WTC11 (cell line): ENCODE results near the gene HECTD3. TPM values are rescaled to one million over a fixed set of nuclear protein-coding genes. Genes with fewer than 3 reads are reported as not detected.

Source experiments
- ATAC-seq: fragments of 200-7000 bp; cut with Tn5 transposase; 2 replicates; pipeline ENCODE4 v1.10.0; 2021; ENCODE audit warnings: mild to moderate bottlenecking, moderate library complexity
- Bru-seq: library from RNA; stranded (reverse); fragments of 400-500 nt; gene quantifications from one replicate; lab custom pipeline; 2021; lab: Mats Ljungman, UMichigan
- CTCF ChIA-PET: fragments of 300-600 bp; sonication (Branson Sonifier 250); formaldehyde crosslinking; loops from one replicate; lab custom pipeline; 2021; ENCODE audit warnings: antibody characterized with exemption; lab: Charles Lee
- POLR2A ChIA-PET: fragments of 350-600 bp; sonication (Branson Sonifier 250); formaldehyde crosslinking; loops from one replicate; lab custom pipeline; 2021; ENCODE audit warnings: antibody characterized with exemption; lab: Charles Lee
- DNase-seq: peaks from one replicate; pipeline ENCODE4 v3.0.0; 2021; ENCODE audit warnings: low spot score
- H3K27ac Mint-ChIP-seq: 2 replicates; pipeline ENCODE4 v1.8.0; 2021; ENCODE audit warnings: mixed read lengths
- H3K27me3 Mint-ChIP-seq: 2 replicates; pipeline ENCODE4 v1.8.0; 2021; ENCODE audit warnings: low read depth, mild to moderate bottlenecking, moderate library complexity, mixed read lengths
- H3K36me3 Mint-ChIP-seq: 2 replicates; pipeline ENCODE4 v1.8.0; 2021; ENCODE audit warnings: mixed read lengths
- H3K4me1 Mint-ChIP-seq: 2 replicates; pipeline ENCODE4 v1.8.0; 2022; ENCODE audit warnings: mixed read lengths
- H3K4me3 Mint-ChIP-seq: 2 replicates; pipeline ENCODE4 v1.8.0; 2021; ENCODE audit warnings: mild to moderate bottlenecking, moderate library complexity, mixed read lengths
- H3K9me3 Mint-ChIP-seq: 2 replicates; pipeline ENCODE4 v1.8.0; 2021; ENCODE audit warnings: mixed read lengths
- CBFB ChIP-seq: sonication (generic); formaldehyde crosslinking; IDR thresholded peaks from 2 replicates; pipeline ENCODE4 v1.8.1; 2022; ENCODE audit warnings: mild to moderate bottlenecking, low read depth, missing genetic modification reagents
- GTF2I ChIP-seq: fragments of 250-450 bp; sonication (Bioruptor Pico); conservative IDR thresholded peaks from 2 replicates; pipeline ENCODE4 v1.4.0; 2021; ENCODE audit warnings: mild to moderate bottlenecking
- IRF2 ChIP-seq: sonication (generic); formaldehyde crosslinking; IDR thresholded peaks from 2 replicates; pipeline ENCODE4 v1.8.0; 2022; ENCODE audit warnings: low read depth, missing genetic modification reagents, borderline replicate concordance
- JUN ChIP-seq: sonication (generic); formaldehyde crosslinking; IDR thresholded peaks from 2 replicates; pipeline ENCODE4 v1.8.0; 2023; ENCODE audit warnings: mild to moderate bottlenecking, missing genetic modification reagents
- MYBL2 ChIP-seq: sonication (generic); formaldehyde crosslinking; IDR thresholded peaks from 2 replicates; pipeline ENCODE4 v1.8.1; 2023; ENCODE audit warnings: mild to moderate bottlenecking, moderate library complexity, missing genetic modification reagents
- NR2C2 ChIP-seq: sonication (generic); formaldehyde crosslinking; IDR thresholded peaks from 2 replicates; pipeline ENCODE4 v1.8.0; 2022; ENCODE audit warnings: mild to moderate bottlenecking, missing genetic modification reagents
- NR3C1 ChIP-seq: sonication (generic); formaldehyde crosslinking; conservative IDR thresholded peaks from 2 replicates; pipeline ENCODE4 v1.8.1; 2023; ENCODE audit warnings: low read depth, mild to moderate bottlenecking, missing genetic modification reagents
- PRRX2 ChIP-seq: fragments of 250-450 bp; sonication (Bioruptor Pico); IDR thresholded peaks from 2 replicates; pipeline ENCODE4 v1.8.0; 2021; ENCODE audit warnings: mild to moderate bottlenecking
- RELA ChIP-seq: sonication (generic); formaldehyde crosslinking; IDR thresholded peaks from 2 replicates; pipeline ENCODE4 v1.8.1; 2022; ENCODE audit warnings: missing genetic modification reagents, mild to moderate bottlenecking, borderline replicate concordance
- SMAD3 ChIP-seq: sonication (generic); formaldehyde crosslinking; IDR thresholded peaks from 2 replicates; pipeline ENCODE4 v1.8.0; 2022; ENCODE audit warnings: missing genetic modification reagents, mild to moderate bottlenecking, borderline replicate concordance
- SMAD4 ChIP-seq: sonication (generic); formaldehyde crosslinking; IDR thresholded peaks from 2 replicates; pipeline ENCODE4 v1.8.0; 2022; ENCODE audit warnings: mild to moderate bottlenecking, missing genetic modification reagents
- SOX15 ChIP-seq: fragments of 250-450 bp; sonication (Bioruptor Pico); IDR thresholded peaks from 2 replicates; pipeline ENCODE4 v1.9.0; 2021; ENCODE audit warnings: mild to moderate bottlenecking
- TEAD4 ChIP-seq: sonication (generic); formaldehyde crosslinking; IDR thresholded peaks from 2 replicates; pipeline ENCODE4 v1.8.0; 2022; ENCODE audit warnings: mild to moderate bottlenecking, missing genetic modification reagents
- TP53 ChIP-seq: sonication (generic); formaldehyde crosslinking; IDR thresholded peaks from 2 replicates; pipeline ENCODE4 v1.8.1; 2023; ENCODE audit warnings: mild to moderate bottlenecking, missing genetic modification reagents
- ZNF416 ChIP-seq: fragments of 250-450 bp; sonication (Bioruptor Pico); IDR thresholded peaks from 2 replicates; pipeline ENCODE4 v1.9.0; 2021; ENCODE audit warnings: mild to moderate bottlenecking, inconsistent platforms
- long read RNA-seq, 3 experiments: library from RNA in 1 of 3; library from capped mRNA in 1 of 3; library from polyadenylated mRNA in 1 of 3; unstranded in 2 of 3; stranded (forward) in 1 of 3; transcript quantifications; one replicate each; pipeline ENCODE4 v2.0.0, GENCODE V29; 2021
- total RNA-seq: library from RNA; stranded (reverse); gene quantifications from 3 replicates; pipeline ENCODE4 v1.2.3, GENCODE V29; 2021
- TF ChIP-seq, protein P1 (sequence below): sonication (generic); formaldehyde crosslinking; IDR thresholded peaks from 2 replicates; pipeline ENCODE4 v1.8.1; 2023; ENCODE audit warnings: mild to moderate bottlenecking, moderate library complexity, missing genetic modification reagents
- TF ChIP-seq, protein P2 (sequence below): fragments of 250-450 bp; sonication (Bioruptor Pico); IDR thresholded peaks from 2 replicates; pipeline ENCODE4 v1.9.0; 2021; ENCODE audit warnings: moderate library complexity, mild to moderate bottlenecking, inconsistent platforms, borderline replicate concordance
- TF ChIP-seq, protein P3 (sequence below): fragments of 250-450 bp; sonication (Bioruptor Pico); conservative IDR thresholded peaks from 2 replicates; pipeline ENCODE4 v1.9.0; 2021; ENCODE audit warnings: mild to moderate bottlenecking
- TF ChIP-seq, protein P4 (sequence below): sonication (generic); formaldehyde crosslinking; conservative IDR thresholded peaks from 2 replicates; pipeline ENCODE4 v1.8.1; 2023; ENCODE audit warnings: mild to moderate bottlenecking, low read depth, missing genetic modification reagents, moderate library complexity
- TF ChIP-seq, protein P5 (sequence below): fragments of 250-450 bp; sonication (Bioruptor Pico); IDR thresholded peaks from 2 replicates; pipeline ENCODE4 v1.9.0; 2021; ENCODE audit warnings: mild to moderate bottlenecking
- TF ChIP-seq, protein P6 (sequence below): sonication (generic); formaldehyde crosslinking; IDR thresholded peaks from 2 replicates; pipeline ENCODE4 v1.8.1; 2022; ENCODE audit warnings: low read depth, missing genetic modification reagents, borderline replicate concordance
- TF ChIP-seq, protein P7 (sequence below): sonication (generic); formaldehyde crosslinking; IDR thresholded peaks from 2 replicates; pipeline ENCODE4 v1.8.0; 2023; ENCODE audit warnings: missing genetic modification reagents
- TF ChIP-seq, protein P8 (sequence below): sonication (generic); formaldehyde crosslinking; IDR thresholded peaks from 2 replicates; pipeline ENCODE4 v1.8.0; 2022; ENCODE audit warnings: mild to moderate bottlenecking, missing genetic modification reagents

HECTD3 gene
- total RNA-seq (33.2 to 39.5 TPM (median 35.1 TPM) in 3 replicates), Bru-seq, nascent RNA (percentile 54 among the genes with signal in this experiment)
- long read RNA-seq, experiment 1, transcript HECTD3-202 (21 exons, 3,610 nt) = major isoform, 157 of 204 reads
- long read RNA-seq, experiment 1, transcript HECTD3-205 (6 exons, 2,385 nt) = minor isoform, 5 of 204 reads
- long read RNA-seq, experiment 1, partial matches to known transcripts = 19 of 204 reads
- long read RNA-seq, experiment 1, other reads (novel, unspliced or antisense) = 23 of 204 reads
- long read RNA-seq, experiment 2, transcript HECTD3-202 (21 exons, 3,610 nt) = major isoform, 7 of 24 reads
- long read RNA-seq, experiment 2, partial matches to known transcripts = 9 of 24 reads
- long read RNA-seq, experiment 2, other reads (novel, unspliced or antisense) = 7 of 24 reads
- long read RNA-seq, experiment 3, partial matches to known transcripts = 2 of 2 reads
- long read RNA-seq, experiment 3, other reads (novel, unspliced or antisense) = 0 of 2 reads

DNA sequence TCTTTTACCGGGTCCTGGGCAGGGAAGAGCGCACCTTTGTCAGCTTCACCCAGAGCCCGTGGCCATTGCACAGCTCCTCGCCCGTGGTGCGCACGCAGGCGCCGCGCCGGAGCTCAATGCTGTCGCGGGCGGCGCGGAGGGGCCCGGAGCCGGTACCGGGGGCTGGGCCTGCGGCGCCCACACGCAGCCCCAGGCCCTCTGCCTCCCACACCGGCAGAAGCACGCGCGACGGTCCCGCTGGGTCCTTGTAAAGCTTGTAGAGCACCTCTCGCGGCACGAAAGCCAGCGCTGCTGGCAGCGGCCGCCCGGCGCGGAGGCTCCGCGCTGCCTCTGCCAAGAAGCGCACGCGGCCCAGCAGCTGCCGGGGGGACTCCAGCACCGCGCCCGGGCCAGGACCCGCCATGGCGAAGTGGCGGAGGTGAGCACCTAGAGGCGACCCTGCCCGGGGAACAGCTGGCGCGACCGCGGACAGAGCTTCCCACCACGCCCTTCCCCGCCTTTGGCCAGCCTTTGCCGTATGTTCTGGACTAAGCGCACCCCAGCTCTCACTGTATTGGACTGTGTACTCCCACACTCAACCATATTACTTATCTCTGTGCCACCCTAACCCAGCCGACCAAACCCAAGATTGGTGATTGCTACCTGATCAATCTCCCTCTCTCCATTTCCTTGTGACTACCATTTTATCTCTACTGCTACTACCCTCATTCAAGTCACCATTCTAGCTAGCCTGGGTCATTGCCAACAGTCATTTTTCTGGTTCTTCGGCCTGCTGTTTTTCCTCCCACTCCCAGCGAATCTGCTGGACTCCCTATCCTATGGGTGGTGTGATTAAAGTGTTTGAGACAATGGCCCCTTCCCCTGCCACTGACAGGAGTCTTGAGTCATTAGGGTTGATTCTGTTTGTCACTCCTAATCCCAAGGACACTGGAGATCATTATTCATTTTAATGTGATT lies at the start of gene HECTD3:
Gene HECTD3 (minus strand): TSS at position 470 of the 957 bp plus-strand sequence. CDS start 67 bp downstream, at position 403.
- H3K4me3 Mint-ChIP-seq = peak within 1 kb of the TSS; percentile 79
- CTCF ChIA-PET = interaction anchor here (0.6 to 13.0 kb wide), 23 partner anchors 20 to 481 kb away, joined by 3 to 317 read pairs (median 4); partner anchors contain the start of genes EIF2B3, PLK3 and TESK2
- POLR2A ChIA-PET = interaction anchor here (0.5 to 2.7 kb wide), 19 partner anchors 10 to 329 kb away, joined by 3 to 11 read pairs (median 3); partner anchors contain the start of genes EIF2B3, HPDL, MUTYH and PLK3
- H3K9me3 Mint-ChIP-seq = no peaks in the 10 kb centered on the region
- H3K36me3 Mint-ChIP-seq = peaks cover 2% of the 10 kb centered on the region
- H3K27me3 Mint-ChIP-seq = peaks cover 5% of the 10 kb centered on the region; the same call in 1 of the 2 replicates
- ATAC-seq (peak; percentile 56), DNase-seq (peak; percentile 56)
- peak within 1 kb of the TSS; percentile 77 for H3K27ac Mint-ChIP-seq
- peaks cover 21% of the 10 kb centered on the region for H3K4me1 Mint-ChIP-seq
- TF ChIP-seq SMAD3 (CRISPR knock-in tag) = peak; percentile 62; the same call in 1 of the 2 replicates
- TF ChIP-seq, protein P1, sequence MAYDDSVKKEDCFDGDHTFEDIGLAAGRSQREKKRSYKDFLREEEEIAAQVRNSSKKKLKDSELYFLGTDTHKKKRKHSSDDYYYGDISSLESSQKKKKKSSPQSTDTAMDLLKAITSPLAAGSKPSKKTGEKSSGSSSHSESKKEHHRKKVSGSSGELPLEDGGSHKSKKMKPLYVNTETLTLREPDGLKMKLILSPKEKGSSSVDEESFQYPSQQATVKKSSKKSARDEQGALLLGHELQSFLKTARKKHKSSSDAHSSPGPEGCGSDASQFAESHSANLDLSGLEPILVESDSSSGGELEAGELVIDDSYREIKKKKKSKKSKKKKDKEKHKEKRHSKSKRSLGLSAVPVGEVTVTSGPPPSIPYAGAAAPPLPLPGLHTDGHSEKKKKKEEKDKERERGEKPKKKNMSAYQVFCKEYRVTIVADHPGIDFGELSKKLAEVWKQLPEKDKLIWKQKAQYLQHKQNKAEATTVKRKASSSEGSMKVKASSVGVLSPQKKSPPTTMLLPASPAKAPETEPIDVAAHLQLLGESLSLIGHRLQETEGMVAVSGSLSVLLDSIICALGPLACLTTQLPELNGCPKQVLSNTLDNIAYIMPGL = peak; percentile 72; the same call in 1 of the 2 replicates
- TF ChIP-seq, protein P2, sequence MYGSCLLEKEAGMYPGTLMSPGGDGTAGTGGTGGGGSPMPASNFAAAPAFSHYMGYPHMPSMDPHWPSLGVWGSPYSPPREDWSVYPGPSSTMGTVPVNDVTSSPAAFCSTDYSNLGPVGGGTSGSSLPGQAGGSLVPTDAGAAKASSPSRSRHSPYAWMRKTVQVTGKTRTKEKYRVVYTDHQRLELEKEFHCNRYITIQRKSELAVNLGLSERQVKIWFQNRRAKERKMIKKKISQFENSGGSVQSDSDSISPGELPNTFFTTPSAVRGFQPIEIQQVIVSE (CRISPR knock-in tag) = no peak
- TF ChIP-seq, protein P3, sequence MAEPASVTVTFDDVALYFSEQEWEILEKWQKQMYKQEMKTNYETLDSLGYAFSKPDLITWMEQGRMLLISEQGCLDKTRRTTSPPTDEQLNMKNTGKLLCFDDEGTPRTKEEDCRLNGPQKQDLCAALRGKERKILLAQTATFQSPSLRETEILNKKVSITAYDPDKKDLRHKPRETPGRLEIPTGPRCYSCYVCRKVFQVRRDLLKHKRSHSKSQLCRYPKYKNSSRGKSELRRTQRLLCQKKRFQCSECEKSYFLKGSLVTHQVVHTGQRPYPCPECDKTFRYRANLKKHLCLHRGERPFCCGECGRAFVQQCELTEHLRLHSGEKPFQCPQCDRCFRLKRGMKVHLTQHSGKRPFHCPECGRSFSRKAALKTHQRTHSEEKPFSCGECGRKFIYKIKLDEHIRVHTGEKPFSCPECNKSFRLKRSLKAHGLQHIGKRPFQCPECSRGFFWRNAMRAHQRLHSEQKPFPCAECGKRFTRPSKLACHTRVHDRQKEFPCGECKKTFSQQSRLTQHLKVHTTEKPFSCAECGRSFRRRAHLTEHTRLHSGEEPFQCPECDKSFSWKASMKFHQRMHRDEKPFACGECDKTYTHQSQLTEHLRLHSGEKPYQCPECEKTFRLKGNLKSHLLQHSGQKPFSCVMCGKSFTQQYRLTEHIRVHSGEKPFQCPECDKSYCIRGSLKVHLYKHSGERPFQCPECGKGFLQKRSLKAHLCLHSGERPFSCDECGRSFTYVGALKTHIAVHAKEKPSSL (CRISPR knock-in tag) = no peak
- TF ChIP-seq TEAD4 (CRISPR knock-in tag) = no peak
- no peak for TF ChIP-seq TP53 (CRISPR knock-in tag)
- TF ChIP-seq JUN (CRISPR knock-in tag) = no peak
- TF ChIP-seq NR2C2 (CRISPR knock-in tag) = no peak
- no peak for TF ChIP-seq SMAD4 (CRISPR knock-in tag)
- no peak for TF ChIP-seq MYBL2 (CRISPR knock-in tag)
- TF ChIP-seq PRRX2 (CRISPR knock-in tag) = no peak
- TF ChIP-seq SOX15 (CRISPR knock-in tag) = no peak
- no peak for TF ChIP-seq CBFB (CRISPR knock-in tag)
- TF ChIP-seq NR3C1 (CRISPR knock-in tag) = no peak
- TF ChIP-seq, protein P4, sequence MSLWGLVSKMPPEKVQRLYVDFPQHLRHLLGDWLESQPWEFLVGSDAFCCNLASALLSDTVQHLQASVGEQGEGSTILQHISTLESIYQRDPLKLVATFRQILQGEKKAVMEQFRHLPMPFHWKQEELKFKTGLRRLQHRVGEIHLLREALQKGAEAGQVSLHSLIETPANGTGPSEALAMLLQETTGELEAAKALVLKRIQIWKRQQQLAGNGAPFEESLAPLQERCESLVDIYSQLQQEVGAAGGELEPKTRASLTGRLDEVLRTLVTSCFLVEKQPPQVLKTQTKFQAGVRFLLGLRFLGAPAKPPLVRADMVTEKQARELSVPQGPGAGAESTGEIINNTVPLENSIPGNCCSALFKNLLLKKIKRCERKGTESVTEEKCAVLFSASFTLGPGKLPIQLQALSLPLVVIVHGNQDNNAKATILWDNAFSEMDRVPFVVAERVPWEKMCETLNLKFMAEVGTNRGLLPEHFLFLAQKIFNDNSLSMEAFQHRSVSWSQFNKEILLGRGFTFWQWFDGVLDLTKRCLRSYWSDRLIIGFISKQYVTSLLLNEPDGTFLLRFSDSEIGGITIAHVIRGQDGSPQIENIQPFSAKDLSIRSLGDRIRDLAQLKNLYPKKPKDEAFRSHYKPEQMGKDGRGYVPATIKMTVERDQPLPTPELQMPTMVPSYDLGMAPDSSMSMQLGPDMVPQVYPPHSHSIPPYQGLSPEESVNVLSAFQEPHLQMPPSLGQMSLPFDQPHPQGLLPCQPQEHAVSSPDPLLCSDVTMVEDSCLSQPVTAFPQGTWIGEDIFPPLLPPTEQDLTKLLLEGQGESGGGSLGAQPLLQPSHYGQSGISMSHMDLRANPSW (CRISPR knock-in tag) = no peak
- TF ChIP-seq, protein P5, sequence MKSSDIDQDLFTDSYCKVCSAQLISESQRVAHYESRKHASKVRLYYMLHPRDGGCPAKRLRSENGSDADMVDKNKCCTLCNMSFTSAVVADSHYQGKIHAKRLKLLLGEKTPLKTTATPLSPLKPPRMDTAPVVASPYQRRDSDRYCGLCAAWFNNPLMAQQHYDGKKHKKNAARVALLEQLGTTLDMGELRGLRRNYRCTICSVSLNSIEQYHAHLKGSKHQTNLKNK (CRISPR knock-in tag) = no peak
- no peak for TF ChIP-seq ZNF416
- no peak for TF ChIP-seq GTF2I (CRISPR knock-in tag)
- TF ChIP-seq RELA = no peak
- TF ChIP-seq, protein P6, sequence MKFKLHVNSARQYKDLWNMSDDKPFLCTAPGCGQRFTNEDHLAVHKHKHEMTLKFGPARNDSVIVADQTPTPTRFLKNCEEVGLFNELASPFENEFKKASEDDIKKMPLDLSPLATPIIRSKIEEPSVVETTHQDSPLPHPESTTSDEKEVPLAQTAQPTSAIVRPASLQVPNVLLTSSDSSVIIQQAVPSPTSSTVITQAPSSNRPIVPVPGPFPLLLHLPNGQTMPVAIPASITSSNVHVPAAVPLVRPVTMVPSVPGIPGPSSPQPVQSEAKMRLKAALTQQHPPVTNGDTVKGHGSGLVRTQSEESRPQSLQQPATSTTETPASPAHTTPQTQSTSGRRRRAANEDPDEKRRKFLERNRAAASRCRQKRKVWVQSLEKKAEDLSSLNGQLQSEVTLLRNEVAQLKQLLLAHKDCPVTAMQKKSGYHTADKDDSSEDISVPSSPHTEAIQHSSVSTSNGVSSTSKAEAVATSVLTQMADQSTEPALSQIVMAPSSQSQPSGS (CRISPR knock-in tag) = no peak
- TF ChIP-seq IRF2 (CRISPR knock-in tag) = no peak
- TF ChIP-seq, protein P7, sequence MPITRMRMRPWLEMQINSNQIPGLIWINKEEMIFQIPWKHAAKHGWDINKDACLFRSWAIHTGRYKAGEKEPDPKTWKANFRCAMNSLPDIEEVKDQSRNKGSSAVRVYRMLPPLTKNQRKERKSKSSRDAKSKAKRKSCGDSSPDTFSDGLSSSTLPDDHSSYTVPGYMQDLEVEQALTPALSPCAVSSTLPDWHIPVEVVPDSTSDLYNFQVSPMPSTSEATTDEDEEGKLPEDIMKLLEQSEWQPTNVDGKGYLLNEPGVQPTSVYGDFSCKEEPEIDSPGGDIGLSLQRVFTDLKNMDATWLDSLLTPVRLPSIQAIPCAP (CRISPR knock-in tag) = no peak
- TF ChIP-seq, protein P8, sequence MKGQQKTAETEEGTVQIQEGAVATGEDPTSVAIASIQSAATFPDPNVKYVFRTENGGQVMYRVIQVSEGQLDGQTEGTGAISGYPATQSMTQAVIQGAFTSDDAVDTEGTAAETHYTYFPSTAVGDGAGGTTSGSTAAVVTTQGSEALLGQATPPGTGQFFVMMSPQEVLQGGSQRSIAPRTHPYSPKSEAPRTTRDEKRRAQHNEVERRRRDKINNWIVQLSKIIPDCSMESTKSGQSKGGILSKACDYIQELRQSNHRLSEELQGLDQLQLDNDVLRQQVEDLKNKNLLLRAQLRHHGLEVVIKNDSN = peak; percentile 41; the same call in 1 of the 2 replicates
